ENCODE data around the gene SMOC1. TPM values are rescaled to one million over a fixed set of nuclear protein-coding genes. Genes with fewer than 3 reads are reported as not detected.

Gene SMOC1
- total and polyA plus RNA-seq, 7 experiments from 2014 or later, result 0.71 TPM; not detected in 6

DNA sequence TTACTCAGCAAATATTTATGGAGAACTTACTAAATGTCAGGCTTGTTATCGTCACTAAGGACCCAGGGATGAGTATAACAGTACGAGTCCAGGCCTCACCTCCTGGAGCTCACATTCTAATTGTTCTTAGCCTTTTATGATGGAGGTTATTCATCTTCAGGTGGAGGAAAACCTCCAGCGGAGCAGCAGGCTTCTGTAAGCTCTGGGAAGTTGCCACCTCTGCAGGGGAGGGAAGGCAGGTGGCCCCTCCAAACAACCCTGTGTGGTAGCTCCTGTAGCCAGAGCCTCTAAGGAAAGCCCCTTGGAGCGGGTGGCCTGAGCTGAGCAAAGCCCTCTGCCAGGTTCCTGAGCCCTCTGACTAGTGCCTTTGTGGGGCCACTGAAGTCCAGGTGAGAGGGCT is 104.1 kb downstream of the SMOC1 start:
- Mint-ChIP-seq H3K4me1 (no peaks in the 10 kb centered on the region), H3K27me3 (peaks cover 16 to 43% (median 27%) of the 10 kb centered on the region in 5 donors), H3K36me3 (no peaks in the 10 kb centered on the region), H3K9me3 (peaks cover 0 to under 1% (median 0%) of the 10 kb centered on the region in 11 donors), H3K27ac (no peak overlapping the region), H3K4me3 (no peak overlapping the region)
- Histone ChIP-seq H3K27ac (ENCODE audit: low read depth, low read length) (no peak overlapping the region), H3K9me3 (ENCODE audit: control insufficient read depth in 2 of 3, low read length in 3 of 3) (no peaks in the 10 kb centered on the region), H3K4me3 (ENCODE audit: low read length) (no peak overlapping the region), H3K27me3 (ENCODE audit: control insufficient read depth in 2 of 2, insufficient read depth in 2 of 2, low read length in 2 of 2) (no peaks in the 10 kb centered on the region), H3K36me3 (ENCODE audit: control insufficient read depth in 2 of 3, insufficient read depth in 3 of 3, low read length in 3 of 3) (no peaks in the 10 kb centered on the region), H3K4me1 (ENCODE audit: control insufficient read depth in 2 of 2, insufficient read depth in 2 of 2, low read length in 2 of 2) (no peaks in the 10 kb centered on the region)
- POLR2A ChIA-PET, result no interaction called here
- no peak for ATAC-seq
- DNase-seq, result no peak
- intact Hi-C loops (cut with micrococcal nuclease), result no loop called here
- CTCF ChIA-PET, result no interaction called here

DNA sequence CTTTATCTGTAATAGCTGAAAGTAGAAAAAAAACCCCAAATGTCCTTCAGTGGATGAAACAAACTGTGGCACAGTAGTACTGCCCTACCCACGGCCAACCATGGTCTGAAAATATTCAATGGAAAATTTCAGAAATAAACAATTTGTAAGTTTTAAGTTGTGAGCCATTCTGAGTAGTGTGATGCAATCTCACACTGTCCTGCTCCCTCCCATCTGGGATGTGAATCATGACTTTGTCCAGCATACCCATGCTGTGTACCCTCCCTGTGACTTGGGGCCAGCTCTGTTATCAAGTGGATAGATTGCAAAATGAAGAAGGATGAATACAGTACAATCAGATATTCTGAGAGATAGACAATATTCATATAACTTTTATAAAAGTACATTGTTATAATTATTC is 106.2 kb downstream of the SMOC1 start:
- no peak for DNase-seq
- H3K36me3 Mint-ChIP-seq, result no peaks in the 10 kb centered on the region
- no peak for ATAC-seq
- H3K4me3 ChIP-seq (ENCODE audit: low read length), result no peak overlapping the region
- H3K27ac ChIP-seq (ENCODE audit: low read depth, low read length), result no peak overlapping the region
- H3K4me3 Mint-ChIP-seq, result no peak overlapping the region
- peaks cover 0 to 5% (median 0%) of the 10 kb centered on the region in 11 donors for H3K9me3 Mint-ChIP-seq
- no peaks in the 10 kb centered on the region for H3K36me3 ChIP-seq (ENCODE audit: control insufficient read depth in 2 of 3, insufficient read depth in 3 of 3, low read length in 3 of 3)
- intact Hi-C loops (cut with micrococcal nuclease), result no loop called here
- CTCF ChIA-PET, result no interaction called here
- peaks cover 20 to 40% (median 30%) of the 10 kb centered on the region in 5 donors for H3K27me3 Mint-ChIP-seq
- no peak overlapping the region for H3K27ac Mint-ChIP-seq
- no peaks in the 10 kb centered on the region for H3K9me3 ChIP-seq (ENCODE audit: control insufficient read depth in 2 of 3, low read length in 3 of 3)
- no peaks in the 10 kb centered on the region for H3K4me1 ChIP-seq (ENCODE audit: control insufficient read depth in 2 of 2, insufficient read depth in 2 of 2, low read length in 2 of 2)
- POLR2A ChIA-PET, result no interaction called here
- H3K4me1 Mint-ChIP-seq, result no peaks in the 10 kb centered on the region
- no peaks in the 10 kb centered on the region for H3K27me3 ChIP-seq (ENCODE audit: control insufficient read depth in 2 of 2, insufficient read depth in 2 of 2, low read length in 2 of 2)

GRCh38 chr14:69986336-69986735 is 107.1 kb downstream of the SMOC1 start:
- no peak overlapping the region for H3K4me3 ChIP-seq (ENCODE audit: low read length)
- peaks cover 0 to 5% (median 0%) of the 10 kb centered on the region in 11 donors for H3K9me3 Mint-ChIP-seq
- ChIA-PET CTCF (no interaction called here), POLR2A (no interaction called here)
- no peaks in the 10 kb centered on the region for H3K9me3 ChIP-seq (ENCODE audit: control insufficient read depth in 2 of 3, low read length in 3 of 3)
- H3K36me3 ChIP-seq (ENCODE audit: control insufficient read depth in 2 of 3, insufficient read depth in 3 of 3, low read length in 3 of 3), result no peaks in the 10 kb centered on the region
- H3K4me1 Mint-ChIP-seq, result no peaks in the 10 kb centered on the region
- H3K27me3 ChIP-seq (ENCODE audit: control insufficient read depth in 2 of 2, insufficient read depth in 2 of 2, low read length in 2 of 2), result no peaks in the 10 kb centered on the region
- H3K27ac Mint-ChIP-seq, result no peak overlapping the region
- ATAC-seq (no peak), DNase-seq (no peak)
- peaks cover 13 to 31% (median 28%) of the 10 kb centered on the region in 5 donors for H3K27me3 Mint-ChIP-seq
- H3K36me3 Mint-ChIP-seq, result no peaks in the 10 kb centered on the region
- H3K27ac ChIP-seq (ENCODE audit: low read depth, low read length), result no peak overlapping the region
- no peak overlapping the region for H3K4me3 Mint-ChIP-seq
- no peaks in the 10 kb centered on the region for H3K4me1 ChIP-seq (ENCODE audit: control insufficient read depth in 2 of 2, insufficient read depth in 2 of 2, low read length in 2 of 2)
- intact Hi-C loops (cut with micrococcal nuclease), result no loop called here

GRCh38 chr14:69987406-69988121 is 108.3 kb downstream of the SMOC1 start:
- Mint-ChIP-seq H3K4me3 (no peak overlapping the region), H3K36me3 (no peaks in the 10 kb centered on the region), H3K4me1 (no peaks in the 10 kb centered on the region), H3K9me3 (peaks cover 0 to 5% (median 0%) of the 10 kb centered on the region in 11 donors), H3K27me3 (peaks cover 11 to 26% (median 19%) of the 10 kb centered on the region in 5 donors), H3K27ac (no peak overlapping the region)
- no peaks in the 10 kb centered on the region for H3K27me3 ChIP-seq (ENCODE audit: control insufficient read depth in 2 of 2, insufficient read depth in 2 of 2, low read length in 2 of 2)
- H3K4me3 ChIP-seq (ENCODE audit: low read length), result no peak overlapping the region
- H3K4me1 ChIP-seq (ENCODE audit: control insufficient read depth in 2 of 2, insufficient read depth in 2 of 2, low read length in 2 of 2), result no peaks in the 10 kb centered on the region
- CTCF ChIA-PET, result interaction anchor here (0.6 kb wide), 1 partner anchor 69 kb away, joined by 4 read pairs; no protein-coding TSS in a partner anchor
- no peak for DNase-seq
- POLR2A ChIA-PET, result interaction anchor here (0.6 kb wide), 1 partner anchor 214 kb away, joined by 4 read pairs; no protein-coding TSS in a partner anchor
- no peaks in the 10 kb centered on the region for H3K9me3 ChIP-seq (ENCODE audit: control insufficient read depth in 2 of 3, low read length in 3 of 3)
- no peaks in the 10 kb centered on the region for H3K36me3 ChIP-seq (ENCODE audit: control insufficient read depth in 2 of 3, insufficient read depth in 3 of 3, low read length in 3 of 3)
- no peak for ATAC-seq
- intact Hi-C loops (cut with micrococcal nuclease), result no loop called here
- no peak overlapping the region for H3K27ac ChIP-seq (ENCODE audit: low read depth, low read length)

GRCh38 chr14:69988979-69989378 is 109.8 kb downstream of the SMOC1 start:
- Histone ChIP-seq H3K27me3 (ENCODE audit: control insufficient read depth in 2 of 2, insufficient read depth in 2 of 2, low read length in 2 of 2) (no peaks in the 10 kb centered on the region), H3K9me3 (ENCODE audit: control insufficient read depth in 2 of 3, low read length in 3 of 3) (no peaks in the 10 kb centered on the region), H3K4me3 (ENCODE audit: low read length) (no peak overlapping the region), H3K36me3 (ENCODE audit: control insufficient read depth in 2 of 3, insufficient read depth in 3 of 3, low read length in 3 of 3) (no peaks in the 10 kb centered on the region), H3K27ac (ENCODE audit: low read depth, low read length) (no peak overlapping the region), H3K4me1 (ENCODE audit: control insufficient read depth in 2 of 2, insufficient read depth in 2 of 2, low read length in 2 of 2) (no peaks in the 10 kb centered on the region)
- Mint-ChIP-seq H3K9me3 (peaks cover 0 to 5% (median 0%) of the 10 kb centered on the region in 11 donors), H3K4me3 (no peak overlapping the region), H3K27me3 (peaks cover 17 to 31% (median 24%) of the 10 kb centered on the region in 5 donors), H3K36me3 (no peaks in the 10 kb centered on the region), H3K27ac (no peak overlapping the region), H3K4me1 (no peaks in the 10 kb centered on the region)
- ATAC-seq (no peak), DNase-seq (no peak)
- ChIA-PET CTCF (no interaction called here), POLR2A (no interaction called here)
- intact Hi-C loops (cut with micrococcal nuclease), result no loop called here

- Histone ChIP-seq H3K4me1 (ENCODE audit: control insufficient read depth in 2 of 2, insufficient read depth in 2 of 2, low read length in 2 of 2) (no peaks in the 10 kb centered on the region), H3K9me3 (ENCODE audit: control insufficient read depth in 2 of 3, low read length in 3 of 3) (no peaks in the 10 kb centered on the region), H3K4me3 (ENCODE audit: low read length) (no peak overlapping the region), H3K27me3 (ENCODE audit: control insufficient read depth in 2 of 2, insufficient read depth in 2 of 2, low read length in 2 of 2) (no peaks in the 10 kb centered on the region), H3K27ac (ENCODE audit: low read depth, low read length) (no peak overlapping the region), H3K36me3 (ENCODE audit: control insufficient read depth in 2 of 3, insufficient read depth in 3 of 3, low read length in 3 of 3) (no peaks in the 10 kb centered on the region)
- Mint-ChIP-seq H3K27me3 (peaks cover 21 to 38% (median 25%) of the 10 kb centered on the region in 5 donors), H3K4me3 (no peak overlapping the region), H3K4me1 (no peaks in the 10 kb centered on the region), H3K27ac (no peak overlapping the region), H3K9me3 (peaks cover 0 to 5% (median 0%) of the 10 kb centered on the region in 11 donors), H3K36me3 (no peaks in the 10 kb centered on the region)
- no peak for DNase-seq
- no peak for ATAC-seq
- ChIA-PET CTCF (no interaction called here), POLR2A (no interaction called here)
- intact Hi-C loops (cut with micrococcal nuclease), result no loop called here
These were observed 110.4 kb downstream of the SMOC1 start for GRCh38 chr14:69989622-69990021.

- Mint-ChIP-seq H3K36me3 (no peaks in the 10 kb centered on the region), H3K4me1 (no peaks in the 10 kb centered on the region), H3K4me3 (no peak overlapping the region), H3K27me3 (peaks cover 27 to 44% (median 31%) of the 10 kb centered on the region in 5 donors), H3K27ac (no peak overlapping the region), H3K9me3 (peaks cover 0 to 5% (median 0%) of the 10 kb centered on the region in 11 donors)
- DNase-seq (no peak), ATAC-seq (no peak)
- Histone ChIP-seq H3K9me3 (ENCODE audit: control insufficient read depth in 2 of 3, low read length in 3 of 3) (no peaks in the 10 kb centered on the region), H3K27me3 (ENCODE audit: control insufficient read depth in 2 of 2, insufficient read depth in 2 of 2, low read length in 2 of 2) (no peaks in the 10 kb centered on the region), H3K27ac (ENCODE audit: low read depth, low read length) (no peak overlapping the region), H3K4me1 (ENCODE audit: control insufficient read depth in 2 of 2, insufficient read depth in 2 of 2, low read length in 2 of 2) (no peaks in the 10 kb centered on the region), H3K4me3 (ENCODE audit: low read length) (no peak overlapping the region), H3K36me3 (ENCODE audit: control insufficient read depth in 2 of 3, insufficient read depth in 3 of 3, low read length in 3 of 3) (no peaks in the 10 kb centered on the region)
- ChIA-PET POLR2A (no interaction called here), CTCF (no interaction called here)
- intact Hi-C loops (cut with micrococcal nuclease), result no loop called here
These were observed 111.1 kb downstream of the SMOC1 start for GRCh38 chr14:69990323-69990722.
